GM18507 (cell line): Measurements from ENCODE around the gene VSIG10.
"Not testable (repeated sequence)": the region's sequence is repeated elsewhere in the genome, so short reads cannot be mapped to it uniquely, and the experiment has no call there.

ENCODE experiments used
- DNase-seq: peaks from one replicate; pipeline ENCODE4 v3.0.0; 2011; ENCODE audit warnings: low read depth; ENCODE audit not compliant: insufficient read length; ENCODE audit errors: extremely low spot score
- FAIRE-seq: peaks from 2 replicates; lab custom pipeline; 2011; peaks lifted over from hg19 to GRCh38; lab: Jason Lieb, UNC

Gene VSIG10

DNA sequence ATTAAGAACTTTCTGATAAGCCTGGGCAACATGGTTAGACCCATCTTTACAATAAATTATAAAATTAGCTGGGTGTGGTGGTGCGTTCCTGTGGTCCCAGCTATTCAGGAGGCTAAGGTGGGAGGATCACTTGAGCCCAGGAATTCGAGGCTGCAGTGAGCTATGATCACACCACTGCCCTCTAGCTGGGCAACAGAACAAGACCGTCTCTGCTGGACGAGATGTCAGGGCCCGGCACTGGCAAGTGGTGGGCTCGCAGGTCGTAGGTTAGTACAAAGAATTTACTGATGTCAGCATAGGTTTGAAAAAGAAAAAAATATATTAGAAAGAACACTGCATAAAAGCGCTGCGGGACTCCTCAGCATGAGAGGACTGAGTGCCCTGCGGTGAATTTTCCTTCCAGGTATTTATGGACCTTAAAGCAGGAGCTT, 15.7 kb upstream of the VSIG10 start:
- FAIRE-seq (no peak), DNase-seq (no peak)

DNA sequence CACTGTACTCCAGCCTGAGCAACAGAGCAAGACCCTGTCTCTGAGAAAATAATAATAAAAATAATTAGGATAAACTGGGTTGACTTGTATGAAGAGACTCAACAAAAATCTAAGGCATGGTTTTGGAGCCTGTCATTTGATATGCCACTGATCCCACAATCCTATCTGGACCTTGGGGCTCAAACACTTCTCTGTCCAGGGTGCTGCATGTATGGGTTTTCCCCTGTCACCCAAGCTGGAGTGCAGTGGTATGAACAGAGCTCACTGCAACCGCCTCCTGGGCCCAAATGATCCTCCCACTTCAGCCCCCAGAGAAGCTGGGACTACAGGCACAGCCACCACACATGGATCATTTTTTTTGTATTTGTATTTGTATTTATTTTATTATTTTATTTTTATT, 5.3 kb upstream of the VSIG10 start:
- no peak for FAIRE-seq
- no peak for DNase-seq

DNA sequence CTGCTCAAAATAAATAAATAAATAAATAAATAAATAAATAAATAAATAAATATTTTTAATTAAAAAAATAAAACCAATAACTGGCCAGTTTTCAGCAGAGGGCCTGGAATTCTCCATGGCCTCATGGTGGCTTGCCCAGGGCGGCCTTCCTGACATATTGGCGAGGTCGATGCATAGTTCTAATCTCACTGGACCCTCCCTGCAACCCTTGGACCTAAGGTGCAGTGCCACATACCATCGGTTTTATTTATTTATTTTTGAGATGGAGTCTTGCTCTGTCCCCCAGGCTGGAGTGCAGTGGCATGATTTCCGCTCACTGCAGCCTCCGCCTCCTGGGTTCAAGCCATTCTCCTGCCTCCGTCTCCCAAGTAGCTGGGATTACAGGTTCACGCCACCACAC, 3.9 kb upstream of the VSIG10 start:
- FAIRE-seq (no peak), DNase-seq (no peak)

DNA sequence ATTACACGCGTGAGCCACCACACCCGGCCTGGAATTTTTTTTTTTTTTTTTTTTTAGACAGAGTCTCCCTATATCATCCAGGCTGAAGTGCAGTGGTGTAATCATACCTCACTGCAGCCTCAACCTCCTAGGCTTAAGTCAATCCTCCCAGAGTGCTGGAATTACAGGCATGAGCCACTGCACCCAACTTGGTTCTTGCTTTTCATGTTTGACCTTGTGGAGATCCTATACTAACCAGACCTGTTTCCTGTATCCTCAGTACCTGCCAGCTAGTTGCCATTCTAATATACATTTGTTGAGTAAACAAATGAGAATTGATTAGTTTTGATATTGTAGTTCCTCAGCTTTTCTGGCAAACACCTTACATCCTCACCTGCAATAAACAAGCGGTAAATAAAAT, 3.2 kb upstream of the VSIG10 start:
- FAIRE-seq (no peak), DNase-seq (no peak)

DNA sequence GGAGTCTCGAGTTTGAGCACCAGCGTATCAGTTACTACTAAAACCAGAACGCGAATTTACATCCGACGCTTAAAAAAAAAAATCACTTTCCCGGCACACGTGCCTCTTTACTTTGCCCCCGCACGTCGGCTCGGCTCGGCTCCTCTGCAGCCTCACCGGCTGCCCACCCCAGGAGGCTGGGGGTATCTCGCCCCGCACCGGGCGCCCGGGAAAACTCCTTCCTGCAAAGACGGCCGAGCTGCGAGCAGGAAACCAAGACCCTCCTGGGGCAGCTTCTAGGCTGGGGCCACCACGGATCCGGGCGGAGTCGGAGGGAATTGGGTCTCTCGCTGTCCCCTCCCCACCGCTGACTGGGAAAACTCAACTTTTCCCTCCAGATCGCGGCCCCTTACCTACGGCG, 610 bp downstream of the VSIG10 start:
- FAIRE-seq, result no peak
- no peak for DNase-seq

DNA sequence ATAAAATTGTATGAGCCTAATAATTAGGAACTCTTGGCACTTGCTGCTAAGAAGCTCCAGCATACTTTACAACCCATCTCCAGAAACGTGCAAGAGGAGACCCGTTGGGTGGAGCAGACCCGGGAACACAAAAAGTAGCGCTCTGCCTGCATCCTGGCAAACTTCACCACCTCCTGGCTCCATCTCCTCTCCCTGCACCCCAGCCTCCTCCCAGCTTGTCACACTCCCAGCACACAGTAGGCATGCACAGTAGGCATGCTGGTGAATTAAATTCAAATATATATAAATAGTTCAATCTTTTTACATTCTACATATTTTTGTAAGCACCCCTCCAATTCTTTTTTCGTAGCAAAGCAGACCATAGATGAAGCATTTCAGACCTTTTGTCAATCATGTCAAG, 1.2 kb downstream of the VSIG10 start:
- no peak for DNase-seq
- no peak for FAIRE-seq

DNA sequence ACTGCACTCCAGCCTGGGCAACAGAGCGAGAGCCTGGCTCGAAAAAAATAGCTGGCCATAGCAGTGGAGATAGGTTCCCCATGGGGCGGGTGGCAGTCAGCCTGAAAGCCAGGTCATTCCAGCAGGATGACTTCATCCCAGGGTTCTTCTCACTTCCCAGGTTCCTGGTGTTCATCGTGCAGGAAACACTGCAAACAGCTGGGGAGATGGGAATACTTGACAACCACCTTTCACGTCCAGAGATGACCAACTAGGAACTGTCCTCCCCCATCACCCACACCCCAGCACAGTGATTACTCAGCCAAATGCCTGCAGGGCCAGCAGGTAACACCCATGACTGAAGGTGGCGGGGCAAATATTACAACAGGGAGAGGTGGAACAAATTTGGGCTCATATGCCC, 1.7 kb downstream of the VSIG10 start:
- FAIRE-seq (no peak), DNase-seq (no peak)

DNA sequence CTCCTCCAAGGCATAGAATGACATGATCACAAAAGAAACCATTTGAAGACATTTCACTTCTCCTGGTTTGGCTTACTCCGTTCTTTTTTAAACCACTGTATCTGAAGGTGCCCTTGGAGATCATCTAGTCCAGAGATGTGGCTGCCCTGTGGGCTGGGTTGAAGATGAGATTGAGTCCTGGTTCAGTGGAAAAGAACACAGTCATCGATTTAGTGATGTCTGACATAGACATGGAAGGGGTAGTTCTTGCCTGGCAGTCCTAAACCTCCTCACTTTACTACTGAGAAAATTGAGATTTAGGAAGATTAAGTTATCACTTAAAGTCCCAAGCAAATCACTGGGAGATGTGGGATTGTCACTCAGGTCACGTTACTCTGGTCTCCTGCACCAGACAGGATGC, 2.8 kb downstream of the VSIG10 start:
- DNase-seq, result no peak
- FAIRE-seq, result no peak

DNA sequence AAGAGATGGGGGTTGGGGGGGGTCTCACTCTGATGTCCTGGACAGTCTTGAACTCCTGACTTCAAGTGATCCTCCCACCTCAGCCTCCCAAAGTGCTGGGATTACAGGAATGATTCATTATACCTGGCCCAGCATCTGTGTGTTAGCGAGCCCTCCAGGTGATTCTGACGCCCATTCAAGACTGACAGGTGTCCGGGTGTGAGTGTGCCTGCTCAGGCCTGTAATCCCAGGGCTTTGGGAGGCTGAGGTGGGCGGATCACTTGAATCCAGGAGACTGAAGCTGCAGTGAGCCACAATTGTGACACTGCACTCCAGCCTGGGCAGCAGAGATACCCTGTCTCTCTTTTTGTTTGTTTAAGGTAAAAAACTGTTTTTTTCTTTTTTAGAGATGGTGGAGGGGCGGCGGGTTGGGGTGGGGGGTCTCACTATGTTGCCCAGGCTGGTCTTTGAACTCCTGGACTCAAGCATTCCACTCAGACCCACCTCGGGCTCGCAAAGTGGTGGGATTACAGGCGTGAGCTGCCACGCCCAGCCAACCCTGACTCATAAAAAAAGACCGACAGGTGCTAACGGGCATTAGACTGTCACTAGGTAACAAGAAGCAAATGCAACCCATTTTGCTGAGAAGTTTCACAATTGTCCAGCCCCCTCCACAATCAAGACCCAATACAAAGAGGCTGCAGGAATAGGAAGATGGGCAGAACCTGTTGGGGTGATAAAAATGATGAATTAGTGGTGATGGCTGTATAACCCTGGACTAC, 4.7 kb downstream of the VSIG10 start:
- DNase-seq (no peak), FAIRE-seq (no peak)

DNA sequence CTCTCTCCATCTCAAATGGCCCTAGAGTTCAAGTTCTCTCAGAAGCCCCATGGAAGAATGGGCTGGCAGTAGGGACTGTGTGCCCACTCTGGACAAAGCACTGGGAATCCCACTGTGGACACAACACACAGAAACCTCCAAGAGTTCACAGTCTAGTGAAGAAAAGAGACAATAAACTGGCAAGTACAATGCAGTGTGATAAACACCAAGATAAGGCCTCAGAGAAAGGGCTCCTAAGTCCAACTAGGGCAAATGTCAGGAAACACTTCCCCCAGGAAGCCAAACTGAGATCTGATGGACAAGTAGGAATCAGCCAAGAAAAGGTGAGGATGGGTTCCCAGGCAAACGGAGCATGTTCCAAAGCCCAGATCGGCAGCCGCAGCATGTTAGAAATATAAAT, 5.4 kb downstream of the VSIG10 start:
- no peak for DNase-seq
- FAIRE-seq, result no peak

DNA sequence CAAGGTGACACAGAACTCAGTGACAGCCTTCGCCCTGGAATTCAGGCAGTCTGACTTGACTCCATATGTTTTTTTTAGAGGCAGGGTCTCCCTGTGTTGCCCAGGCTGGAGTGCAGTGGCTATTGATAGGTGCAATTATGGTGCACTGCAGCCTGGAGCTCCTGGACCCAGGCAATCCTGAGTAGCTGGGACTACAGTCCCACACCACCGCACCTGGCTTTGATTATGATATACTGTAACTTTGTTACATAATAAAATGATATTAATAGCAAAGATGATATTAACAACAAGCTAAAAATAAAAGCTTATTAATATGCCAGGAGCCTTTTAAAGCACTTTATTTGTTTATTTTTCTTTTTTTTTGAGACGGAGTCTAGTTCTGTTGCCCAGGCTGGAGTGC, 9.8 kb downstream of the VSIG10 start:
- FAIRE-seq, result no peak
- DNase-seq, result no peak

DNA sequence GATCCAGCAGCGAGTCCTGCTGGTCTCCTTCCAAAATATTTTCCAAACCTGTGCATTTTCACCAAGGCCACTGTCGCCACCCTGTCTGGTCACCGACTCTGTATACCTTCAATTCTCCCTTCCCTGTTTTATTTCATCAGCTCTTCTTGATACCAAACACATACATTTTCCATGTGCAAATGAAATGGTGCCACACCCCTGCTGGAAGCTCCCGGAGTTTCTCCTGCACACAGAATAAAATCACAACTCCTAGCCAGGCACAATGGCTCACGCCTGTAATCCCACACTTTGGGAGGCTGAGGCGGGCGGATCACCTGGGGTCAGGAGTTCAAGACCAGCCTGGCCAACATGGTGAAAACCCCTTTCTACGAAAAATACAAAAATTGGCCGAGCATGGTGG, 14.0 kb downstream of the VSIG10 start:
- FAIRE-seq (no peak), DNase-seq (no peak)

DNA sequence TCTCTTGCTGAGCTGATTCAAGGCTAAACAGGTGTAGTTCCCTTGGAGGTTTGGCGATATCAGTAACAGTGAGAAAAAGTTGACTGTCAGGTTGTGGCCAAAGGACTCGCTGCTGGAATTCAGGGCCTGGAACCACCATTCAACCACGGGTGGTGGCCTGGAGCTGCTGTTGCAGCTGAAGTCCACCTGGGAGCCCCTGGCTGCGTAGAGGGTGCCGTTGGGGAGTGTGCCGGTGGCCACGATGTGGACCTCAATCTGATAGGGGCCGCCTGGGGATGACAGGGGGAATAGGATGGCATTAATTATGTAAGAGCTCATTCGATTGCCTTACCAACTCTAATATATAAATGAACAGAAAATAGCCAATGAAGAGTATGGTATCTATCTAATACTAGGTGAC, 21.6 kb downstream of the VSIG10 start:
- FAIRE-seq, result no peak

DNA sequence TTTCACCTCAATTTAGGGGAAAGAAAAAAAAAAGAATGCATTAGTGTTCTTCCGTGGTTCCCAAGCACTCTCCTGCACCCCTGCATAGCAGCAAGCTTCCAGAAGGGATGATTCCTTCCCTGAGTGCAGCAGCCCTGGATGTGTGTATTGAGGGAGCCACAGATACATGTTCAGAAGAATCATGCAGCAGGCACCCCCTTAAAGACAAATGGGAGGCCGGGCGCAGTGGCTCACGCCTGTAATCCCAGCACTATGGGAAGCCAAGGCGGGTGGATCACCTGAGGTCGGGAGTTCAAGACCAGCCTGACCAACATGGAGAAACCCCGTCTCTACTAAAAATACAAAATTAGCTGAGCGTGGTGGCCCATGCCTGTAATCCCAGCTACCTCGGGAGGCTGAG, 22.3 kb downstream of the VSIG10 start:
- not testable (repeated sequence) for FAIRE-seq, DNase-seq

More for the DNA sequence above, 21.6 kb downstream of the VSIG10 start:
- DNase-seq, result no peak

DNA sequence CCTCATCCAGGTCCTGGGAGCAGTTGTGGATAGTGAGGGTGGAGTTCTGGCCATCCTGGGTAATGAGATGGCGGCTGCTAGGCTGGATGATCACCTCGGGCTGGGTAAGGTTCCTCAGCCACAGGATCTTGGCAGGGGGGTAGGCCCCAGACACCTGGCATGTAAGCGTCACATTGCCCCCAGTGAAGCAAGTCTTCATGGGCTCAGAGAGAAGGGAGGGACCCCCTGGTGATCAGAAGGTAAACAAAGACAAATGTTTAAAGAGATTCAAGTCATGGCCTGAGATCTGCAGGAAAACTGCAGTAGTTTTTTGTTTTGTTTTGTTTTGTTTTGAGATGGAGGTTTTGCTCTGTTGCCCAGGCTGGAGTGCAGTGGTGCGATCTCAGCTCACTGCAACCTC, 30.0 kb downstream of the VSIG10 start:
- DNase-seq, result no peak
- no peak for FAIRE-seq

DNA sequence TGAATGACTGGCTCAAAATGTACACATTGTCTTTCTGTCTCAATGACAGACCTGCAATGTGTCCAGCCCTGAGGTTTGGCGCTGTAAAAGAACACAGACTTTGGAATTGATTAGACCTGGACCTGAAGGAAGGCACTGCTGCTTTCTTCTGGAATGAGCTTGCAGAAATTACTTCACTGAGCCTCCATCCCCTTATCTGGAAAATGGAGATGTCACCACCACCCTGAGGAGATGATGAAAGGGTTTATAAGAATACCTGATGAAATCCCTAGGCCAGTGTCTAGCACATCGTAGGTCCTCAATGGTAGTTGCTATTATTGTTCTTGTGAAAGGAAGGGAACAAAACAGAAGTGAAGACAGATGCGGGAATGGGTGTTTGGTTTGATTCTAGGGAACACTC, 33.2 kb downstream of the VSIG10 start:
- FAIRE-seq (no peak), DNase-seq (no peak)

DNA sequence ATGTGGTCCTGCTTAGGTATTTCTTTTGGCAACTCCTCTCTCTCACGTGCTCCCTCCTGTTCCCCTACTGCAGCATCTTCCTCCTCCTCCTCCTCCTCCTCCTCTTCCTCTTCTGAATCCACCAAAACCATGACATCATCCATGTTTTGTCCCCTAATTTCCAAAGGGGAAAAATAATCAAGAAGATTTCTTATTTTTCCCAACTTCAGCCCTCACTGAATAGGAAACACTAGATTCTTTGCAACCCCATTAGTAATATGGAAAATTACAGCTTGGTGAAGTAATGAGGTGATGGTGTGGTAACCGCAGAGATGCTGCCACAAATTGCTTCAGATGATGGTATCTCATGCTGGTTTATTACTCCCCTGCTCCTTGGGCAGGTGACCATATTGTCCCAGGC, 35.4 kb downstream of the VSIG10 start:
- DNase-seq (no peak), FAIRE-seq (no peak)

DNA sequence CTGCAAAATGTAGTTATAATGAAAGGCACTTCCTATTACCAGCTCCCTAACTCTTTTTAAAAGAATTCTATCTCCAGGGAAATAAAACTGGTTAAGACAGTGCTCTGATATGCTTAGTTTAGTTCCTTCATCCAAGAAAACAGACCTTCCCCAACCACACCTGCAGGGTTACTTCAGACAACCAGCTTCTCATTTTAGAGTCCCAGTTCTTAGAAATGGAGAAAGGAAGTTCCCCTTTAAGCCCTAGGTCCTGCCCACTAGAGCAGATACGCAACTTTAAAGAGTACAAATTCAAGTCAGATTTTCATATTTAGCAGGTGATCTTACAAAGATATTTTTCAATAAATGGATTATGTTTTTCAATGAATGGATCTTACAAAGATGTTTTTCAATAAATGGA, 38.4 kb downstream of the VSIG10 start:
- FAIRE-seq (no peak), DNase-seq (no peak)

DNA sequence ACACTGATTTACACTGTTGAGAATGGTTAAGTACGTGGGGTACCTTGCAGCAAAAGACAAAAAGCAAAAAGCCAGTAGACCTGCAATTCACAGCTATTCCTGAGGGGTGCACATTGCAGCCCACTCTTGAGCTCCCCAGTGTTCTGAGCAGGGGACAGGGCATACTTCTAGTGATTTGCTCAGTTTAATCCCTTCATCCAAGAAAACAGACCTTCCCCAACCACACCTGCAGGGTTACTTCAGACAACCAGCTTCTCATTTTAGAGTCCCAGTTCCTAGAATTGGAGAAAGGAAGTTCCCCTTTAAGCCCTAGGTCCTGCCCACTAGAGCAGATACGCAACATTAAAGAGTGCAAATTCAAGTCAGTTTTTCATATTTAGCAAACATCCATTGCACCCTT, 39.2 kb downstream of the VSIG10 start:
- no peak for DNase-seq
- no peak for FAIRE-seq

DNA sequence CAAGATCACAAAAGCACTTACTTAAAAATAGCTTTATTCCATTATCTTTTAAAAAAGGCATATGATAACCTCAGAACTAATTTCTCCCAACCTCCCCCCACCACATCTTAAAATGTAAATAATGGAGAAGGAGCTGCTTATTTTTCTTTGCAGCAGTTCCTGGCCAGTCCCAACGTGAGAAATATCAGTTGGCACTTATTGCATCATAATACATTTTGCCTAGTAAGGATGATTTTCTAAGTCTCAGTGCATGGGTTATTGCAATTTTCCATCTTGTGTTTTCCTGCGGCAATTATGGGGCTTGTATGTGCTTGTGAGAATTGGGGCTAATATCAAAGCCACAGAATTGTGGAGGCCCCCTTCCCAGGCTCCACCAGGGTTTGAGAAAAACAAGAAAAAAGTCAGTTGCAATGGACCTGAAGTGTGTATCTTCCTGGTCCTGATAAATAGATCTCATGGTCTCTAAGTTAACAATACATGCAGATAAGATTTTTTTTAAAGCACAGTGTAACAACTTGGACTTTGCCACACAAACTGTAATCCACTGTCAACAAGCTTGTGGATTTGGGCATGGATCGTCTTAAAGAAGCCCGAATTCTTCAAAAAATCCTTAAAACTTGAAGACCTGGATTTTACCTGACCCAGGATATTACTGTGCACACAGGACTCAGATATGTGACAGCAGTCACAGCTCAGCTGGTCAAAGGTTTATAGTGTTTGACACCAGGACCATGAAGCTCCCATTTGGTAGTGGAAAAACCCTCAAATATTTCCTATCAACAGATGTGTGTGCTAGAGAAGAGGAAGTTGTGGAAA, 40.0 kb downstream of the VSIG10 start:
- FAIRE-seq (no peak), DNase-seq (no peak)
